Measurements from ENCODE around the gene CMA1.

GRCh38 chr14:24508155-24508840 lies at the start of gene CMA1:
- TF ChIP-seq CTCF (IDR thresholded peaks at IDR 0.05 in 4 of 5, conservative IDR thresholded peaks at IDR 0.05 in 1 of 5): no peak
- TF ChIP-seq POLR2A (IDR thresholded peaks at IDR 0.05): no peak

Measured in gastrocnemius medialis (tissue), 4 donors.